DMS114 treated with DMSO at 0.1 percent for 48 hours (cell line): Measurements from ENCODE around the gene CLCN4.
A peak's percentile ranks its signal among the peaks of the same experiment; 100 is the strongest.

Experiments
- DNase-seq: peaks from one replicate; lab custom pipeline; 2025; ENCODE audit not compliant: unreplicated experiment; lab: John Stamatoyannopoulos, UW

Gene CLCN4

GRCh38 chrX:10166248-10166716 is 9.5 kb downstream of the CLCN4 start:
- no peak for DNase-seq

- no peak for DNase-seq
Measured at GRCh38 chrX:10166731-10167151, 10.0 kb downstream of the CLCN4 start.

GRCh38 chrX:10167573-10167972 is 10.8 kb downstream of the CLCN4 start:
- DNase-seq = no peak

GRCh38 chrX:10168226-10168625 is 11.5 kb downstream of the CLCN4 start:
- no peak for DNase-seq

GRCh38 chrX:10169175-10169574 is 12.4 kb downstream of the CLCN4 start:
- DNase-seq = no peak

GRCh38 chrX:10171249-10171648 is 14.5 kb downstream of the CLCN4 start:
- DNase-seq = no peak

GRCh38 chrX:10172877-10173276 is 16.1 kb downstream of the CLCN4 start:
- DNase-seq = no peak

GRCh38 chrX:10173331-10173900 is 16.6 kb downstream of the CLCN4 start:
- DNase-seq = no peak

GRCh38 chrX:10174051-10174450 is 17.3 kb downstream of the CLCN4 start:
- no peak for DNase-seq

- DNase-seq = no peak
Measured at GRCh38 chrX:10174810-10175209, 18.0 kb downstream of the CLCN4 start.

- DNase-seq = no peak
Measured at GRCh38 chrX:10175319-10175871, 18.6 kb downstream of the CLCN4 start.

- no peak for DNase-seq
Measured at GRCh38 chrX:10176121-10177003, 19.6 kb downstream of the CLCN4 start.

GRCh38 chrX:10177004-10177396 is 20.2 kb downstream of the CLCN4 start:
- DNase-seq = no peak

GRCh38 chrX:10177601-10178000 is 20.8 kb downstream of the CLCN4 start:
- no peak for DNase-seq

- DNase-seq = no peak
Measured at GRCh38 chrX:10178866-10179463, 22.2 kb downstream of the CLCN4 start.

GRCh38 chrX:10183760-10184159 is 27.0 kb downstream of the CLCN4 start:
- no peak for DNase-seq

GRCh38 chrX:10184411-10184810 is 27.6 kb downstream of the CLCN4 start:
- no peak for DNase-seq

GRCh38 chrX:10186355-10186754 is 29.6 kb downstream of the CLCN4 start:
- no peak for DNase-seq

GRCh38 chrX:10187421-10187820 is 30.6 kb downstream of the CLCN4 start:
- no peak for DNase-seq

- peak; percentile 42 for DNase-seq
Measured at GRCh38 chrX:10189317-10190268, 32.8 kb downstream of the CLCN4 start.

- peak; percentile 67 for DNase-seq
Measured at GRCh38 chrX:10190367-10190766, 33.6 kb downstream of the CLCN4 start.
